ELF-1 (cell line): ENCODE measurements around the gene NCMAP.
"Not testable (repeated sequence)": the region's sequence is repeated elsewhere in the genome, so short reads cannot be mapped to it uniquely, and the experiment has no call there.

Experiments
- DNase-seq: peaks from one replicate; pipeline ENCODE4 v3.0.0-alpha.2; 2016; ENCODE audit warnings: low read depth, low spot score

The NCMAP gene, protein sequence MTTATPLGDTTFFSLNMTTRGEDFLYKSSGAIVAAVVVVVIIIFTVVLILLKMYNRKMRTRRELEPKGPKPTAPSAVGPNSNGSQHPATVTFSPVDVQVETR

DNA sequence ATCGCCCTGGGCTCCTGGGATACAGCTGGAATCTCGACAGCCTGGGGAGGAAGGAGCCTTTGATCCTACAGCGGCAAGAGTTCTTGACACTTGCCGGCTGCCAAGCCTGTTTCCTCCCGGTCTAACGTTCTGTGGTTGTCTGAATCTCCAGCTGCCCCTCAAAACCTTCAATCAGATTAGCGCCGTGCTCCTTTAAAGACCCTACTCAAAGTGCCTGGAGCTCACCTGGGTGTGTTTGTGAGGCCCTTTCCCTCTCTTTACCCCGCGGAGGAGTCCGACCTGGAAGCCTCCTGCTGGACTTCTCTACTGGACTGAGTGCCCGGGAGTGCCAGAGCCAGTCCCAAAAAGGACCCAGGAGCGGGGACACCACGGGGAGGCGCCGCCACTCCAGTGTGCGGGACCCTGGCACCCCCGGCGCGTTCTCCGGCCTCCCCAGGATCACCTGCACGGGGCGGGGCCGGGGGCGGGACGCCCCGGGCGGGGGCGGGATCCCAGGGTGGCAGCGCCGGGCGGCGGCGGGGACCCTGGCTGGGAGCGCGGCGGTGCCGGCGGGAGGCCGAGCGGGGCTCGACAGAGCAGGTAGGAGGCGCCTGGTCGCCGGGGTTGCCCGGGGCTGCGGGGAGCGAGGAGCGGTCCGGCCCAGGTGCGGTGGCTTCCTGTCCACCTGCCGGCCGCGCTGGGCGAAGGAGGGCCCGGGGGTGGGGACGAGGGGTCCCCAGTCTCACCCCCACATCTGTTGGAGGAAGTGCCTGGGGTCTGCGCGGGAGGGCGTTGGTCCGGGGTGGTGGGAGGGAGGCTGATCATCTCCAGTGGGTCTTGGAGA, at the start of gene NCMAP:
Gene NCMAP (plus strand): TSS at position 497 of the 823 bp plus-strand sequence. CDS start 39,344 bp downstream, outside the sequence.
- peak; percentile 83 for DNase-seq

DNA sequence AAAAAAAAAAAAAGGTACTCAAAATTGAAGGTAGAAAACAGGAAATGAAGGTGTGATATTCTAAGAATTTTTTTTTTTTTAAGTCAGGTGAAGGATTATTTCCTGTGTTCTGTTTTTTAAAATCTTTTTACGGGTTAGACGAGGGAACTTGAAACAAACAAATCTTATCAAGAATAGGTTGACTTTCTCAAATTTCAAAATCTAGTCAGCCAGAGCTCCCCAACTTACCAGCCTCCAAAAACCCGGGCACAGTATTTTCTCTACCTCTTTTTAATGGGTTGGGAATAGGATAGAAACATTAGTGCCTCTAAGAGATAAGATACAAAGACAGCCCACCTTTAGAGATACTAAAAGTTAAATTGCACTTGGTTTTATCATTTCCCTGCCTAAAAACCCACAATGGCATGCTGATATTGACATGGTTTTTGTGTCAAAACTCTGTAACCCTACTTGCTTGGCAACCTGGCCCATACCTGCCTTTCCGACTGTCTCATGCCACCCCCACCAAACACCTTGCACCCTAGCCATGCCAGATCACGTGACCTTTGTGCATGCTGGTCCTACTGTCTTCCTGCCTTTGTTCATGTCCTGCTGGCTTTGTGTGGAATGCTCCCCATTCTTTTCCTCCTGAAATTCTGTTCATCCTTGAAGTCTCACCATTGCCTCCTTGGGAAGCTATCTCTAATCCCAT, 49.1 kb upstream of the NCMAP start:
- DNase-seq: no peak

DNA sequence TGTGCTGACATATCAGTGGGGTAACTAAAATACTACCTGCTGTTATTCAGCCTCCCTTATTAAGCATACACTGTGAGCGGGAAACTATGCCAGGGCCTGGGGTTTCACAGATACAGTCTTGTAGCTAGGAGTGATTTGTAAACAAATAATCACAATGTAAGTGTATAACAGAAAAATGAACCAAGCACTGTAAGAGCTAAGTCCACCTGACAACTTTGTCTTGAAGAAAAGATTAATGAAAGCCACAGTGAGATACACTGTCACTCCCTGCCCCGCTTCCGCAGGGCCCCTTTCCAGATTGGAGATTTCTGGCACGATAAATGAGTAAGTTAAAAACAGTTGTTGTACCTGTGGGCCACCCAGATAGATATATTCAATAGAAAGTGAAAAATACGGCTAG, 48.5 kb upstream of the NCMAP start:
- DNase-seq: no peak

DNA sequence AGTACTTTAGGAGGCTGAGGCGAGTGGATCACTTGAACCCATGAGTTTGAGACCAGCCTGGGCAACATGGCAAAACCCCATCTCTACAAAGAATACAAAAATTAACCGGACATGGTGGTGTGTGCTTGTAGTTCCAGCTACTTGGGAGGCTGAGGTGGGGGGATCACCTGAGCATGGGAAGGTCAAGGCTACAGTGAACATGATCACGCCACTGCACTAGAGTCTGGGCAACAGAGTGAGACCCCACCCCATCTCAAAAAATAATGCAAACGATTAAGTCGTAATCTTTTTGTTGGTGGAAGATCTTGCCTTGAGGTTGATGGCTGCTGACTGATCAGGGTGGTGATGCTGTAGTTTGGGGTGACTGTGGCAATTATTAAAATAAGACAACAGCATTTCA, 47.0 kb upstream of the NCMAP start:
- DNase-seq: no peak

DNA sequence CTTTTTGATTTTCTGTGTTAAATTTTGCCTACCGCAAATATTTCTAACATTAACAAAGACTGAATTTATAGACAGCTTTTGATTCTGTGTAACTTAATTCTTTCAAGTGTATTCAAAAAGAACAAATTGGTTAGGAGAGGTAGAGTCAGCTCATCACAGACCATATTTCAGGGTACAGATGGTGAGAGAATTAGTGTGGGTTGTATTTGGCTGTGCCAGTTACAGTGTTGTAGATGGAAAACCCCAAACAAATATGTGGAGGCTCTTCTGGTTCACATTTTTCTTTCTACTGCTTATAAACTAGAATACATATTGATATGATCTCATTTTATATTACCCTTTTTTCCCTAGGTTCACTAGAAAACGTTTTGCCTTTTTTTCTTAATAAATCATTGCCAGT, 42.2 kb upstream of the NCMAP start:
- DNase-seq: no peak

DNA sequence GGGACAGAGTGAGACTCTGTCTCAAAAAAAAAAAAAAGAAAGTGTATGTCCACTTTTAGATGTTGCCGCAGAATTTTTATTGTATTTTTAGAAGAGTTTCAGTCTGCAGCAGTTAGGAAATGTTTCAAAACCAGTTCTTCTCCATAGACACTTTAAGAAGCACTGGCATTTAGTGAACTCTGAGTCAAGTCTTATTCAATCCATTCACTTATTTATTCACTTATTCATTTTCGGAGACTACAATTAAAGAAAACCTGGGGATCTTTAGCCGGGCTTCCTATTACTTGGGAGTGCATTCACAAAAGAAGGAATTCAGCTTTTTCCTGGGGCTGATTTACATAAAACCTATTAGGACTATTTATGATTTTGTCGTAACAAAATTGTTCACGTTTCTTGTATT, 40.9 kb upstream of the NCMAP start:
- no peak for DNase-seq

DNA sequence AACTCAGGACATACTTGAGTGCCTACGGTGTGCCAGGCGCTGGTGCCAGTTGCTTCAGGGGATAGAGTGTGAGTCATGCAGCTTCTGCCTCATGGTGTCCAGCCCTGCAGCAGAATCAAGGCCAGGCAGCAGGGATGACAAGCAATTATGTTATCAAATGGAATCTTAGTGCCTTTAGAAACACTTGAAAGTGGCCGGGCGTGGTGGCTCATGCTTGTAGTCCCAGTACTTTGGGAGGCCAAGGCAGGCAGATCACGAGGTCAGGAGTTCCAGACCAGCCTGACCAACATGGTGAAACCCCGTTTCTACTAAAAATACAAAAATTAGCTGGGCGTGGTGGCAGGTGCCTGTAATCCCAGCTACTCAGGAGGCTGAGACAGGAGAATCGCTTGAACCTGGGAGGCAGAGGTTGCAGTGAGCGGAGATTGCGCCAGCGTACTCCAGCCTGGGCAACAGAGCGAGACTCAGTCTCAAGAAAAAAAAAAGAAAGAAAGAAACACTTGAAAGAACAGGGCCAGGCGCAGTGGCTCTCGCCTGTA, 40.1 kb upstream of the NCMAP start:
- DNase-seq: peak; percentile 32

DNA sequence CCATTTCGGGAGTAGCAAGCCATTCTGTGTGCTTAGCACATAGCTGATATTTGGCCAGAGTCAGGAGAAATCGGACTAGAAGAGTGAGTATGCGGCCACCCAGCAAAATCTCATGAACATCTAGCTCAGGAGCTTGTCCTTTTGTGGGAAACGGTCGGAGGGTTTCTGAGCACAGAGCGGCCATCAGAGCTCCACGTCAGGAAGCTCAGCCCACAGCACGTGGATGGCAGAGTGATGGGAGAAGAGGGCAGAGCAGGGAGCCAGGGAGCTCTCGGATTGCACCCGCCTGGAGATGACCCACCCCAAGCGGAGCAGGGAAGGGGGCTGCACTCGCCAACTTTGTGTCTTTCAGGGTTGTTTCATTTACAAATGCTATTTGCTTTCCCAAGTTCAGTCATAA, 39.4 kb upstream of the NCMAP start:
- DNase-seq: no peak

DNA sequence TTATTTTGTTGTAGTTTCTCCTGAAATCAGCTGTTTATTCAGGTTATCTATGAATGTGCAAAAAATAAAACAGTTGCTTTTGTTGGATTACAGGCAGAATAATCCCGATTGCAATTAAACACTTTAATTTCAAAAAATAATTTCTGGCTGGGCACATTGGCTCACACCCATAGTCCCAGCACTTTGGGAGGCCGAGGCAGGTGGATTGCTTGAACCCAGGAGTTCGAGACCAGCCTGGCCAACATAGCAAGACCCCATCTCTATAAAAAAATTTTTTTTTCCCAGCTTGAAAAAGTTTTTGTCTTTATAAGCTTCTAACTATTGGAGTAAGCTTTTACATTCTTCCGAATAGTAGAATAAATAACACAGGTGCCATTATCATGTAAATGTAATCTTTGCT, 38.0 kb upstream of the NCMAP start:
- DNase-seq: no peak

DNA sequence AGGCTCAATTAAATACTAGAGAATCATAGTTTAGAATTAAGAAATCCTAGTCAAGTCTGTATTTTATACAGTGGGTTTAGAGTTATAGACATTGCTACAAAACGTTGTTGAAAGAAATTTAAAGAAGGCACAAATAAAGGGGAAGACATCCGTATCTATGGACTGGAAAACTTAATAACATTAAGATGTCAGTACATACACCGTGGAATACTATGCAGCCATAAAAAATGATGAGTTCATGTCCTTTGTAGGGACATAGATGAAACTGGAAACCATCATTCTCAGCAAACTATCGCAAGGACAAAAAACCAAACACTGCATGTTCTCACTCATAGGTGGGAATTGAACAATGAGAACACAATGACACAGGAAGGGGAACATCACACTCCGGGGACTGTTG, 35.6 kb upstream of the NCMAP start:
- DNase-seq: not testable (repeated sequence)

DNA sequence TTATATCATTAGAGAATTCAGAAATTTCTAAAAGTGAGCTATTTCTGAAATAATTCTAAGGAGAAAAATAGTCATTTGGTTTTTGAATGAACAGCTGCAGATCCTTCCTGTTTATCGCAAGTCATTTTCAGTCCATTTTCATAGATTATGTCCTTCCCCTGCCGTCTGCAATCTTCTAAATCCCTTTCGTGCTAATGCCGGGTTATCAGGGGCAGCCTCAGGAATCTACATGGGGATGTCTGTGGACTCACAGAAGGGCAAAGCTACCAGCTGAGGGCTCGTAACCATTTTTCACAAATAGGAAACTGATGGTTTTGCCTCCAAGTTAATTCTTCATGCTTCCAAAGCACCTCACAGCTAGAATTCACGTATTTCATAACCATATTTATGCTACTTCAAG, 30.3 kb upstream of the NCMAP start:
- no peak for DNase-seq

DNA sequence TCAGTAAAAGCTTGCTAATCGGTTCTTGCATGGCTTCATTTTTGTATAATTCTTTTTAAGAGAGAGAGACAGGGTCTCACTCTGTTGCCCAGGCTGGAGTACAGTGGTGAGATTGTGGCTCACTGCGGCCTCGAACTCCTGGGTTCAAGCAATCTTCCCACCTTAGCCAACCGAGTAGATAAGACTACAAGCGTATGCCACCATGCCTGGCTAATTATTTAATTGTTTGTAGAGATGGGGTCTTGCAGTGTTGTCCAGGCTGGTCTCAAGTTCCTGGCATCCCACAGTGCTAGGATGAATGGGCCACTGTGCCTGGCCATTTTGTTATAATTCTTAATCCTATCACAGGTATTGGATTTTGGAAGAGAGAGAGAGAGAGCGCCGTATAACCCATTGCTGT, 29.8 kb upstream of the NCMAP start:
- DNase-seq: no peak

DNA sequence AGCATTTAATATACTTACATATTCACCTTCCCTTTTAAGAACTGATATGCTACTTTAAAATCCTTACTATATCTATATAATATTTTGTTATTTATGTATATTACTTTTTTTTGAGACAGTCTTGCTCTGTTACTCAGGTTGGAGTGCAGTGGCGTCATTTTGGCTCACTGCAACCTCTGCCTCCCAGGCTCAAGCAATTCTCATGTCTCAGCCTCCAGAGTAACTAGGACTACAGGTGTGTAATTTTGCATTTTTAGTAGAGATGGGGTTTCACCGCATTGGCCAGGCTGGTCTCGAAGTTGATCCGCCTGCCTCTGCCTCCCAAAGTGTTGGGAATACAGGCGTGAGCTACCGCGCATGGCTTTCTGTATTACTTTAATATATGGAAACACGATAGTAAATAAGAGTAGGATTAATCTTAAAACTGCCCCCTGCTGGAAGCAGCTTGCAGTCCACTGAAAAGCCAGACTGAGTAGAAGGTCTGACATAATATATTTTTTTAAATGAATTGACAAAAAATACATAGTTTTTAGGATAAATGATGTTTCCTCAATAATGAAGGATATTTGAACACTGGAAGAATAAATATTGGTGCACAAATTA, 28.8 kb upstream of the NCMAP start:
- no peak for DNase-seq

DNA sequence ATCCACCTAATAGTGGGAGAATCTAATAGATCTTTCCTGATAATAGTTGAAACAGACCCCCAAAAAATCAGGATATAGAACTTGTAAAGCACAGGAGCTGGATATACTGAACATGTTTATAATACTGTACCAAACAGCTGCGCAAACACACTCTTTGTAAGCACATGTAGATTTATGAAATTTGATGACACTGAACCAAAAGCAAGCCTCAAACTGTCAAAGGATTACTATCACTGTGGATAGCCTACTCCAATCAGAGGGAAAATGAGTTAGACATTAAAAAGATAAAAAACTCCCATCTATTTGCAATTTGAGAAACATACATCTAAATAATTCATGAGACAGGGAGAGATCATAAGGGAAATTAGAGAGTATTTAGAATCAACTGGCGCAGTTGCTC, 27.1 kb upstream of the NCMAP start:
- DNase-seq: no peak

DNA sequence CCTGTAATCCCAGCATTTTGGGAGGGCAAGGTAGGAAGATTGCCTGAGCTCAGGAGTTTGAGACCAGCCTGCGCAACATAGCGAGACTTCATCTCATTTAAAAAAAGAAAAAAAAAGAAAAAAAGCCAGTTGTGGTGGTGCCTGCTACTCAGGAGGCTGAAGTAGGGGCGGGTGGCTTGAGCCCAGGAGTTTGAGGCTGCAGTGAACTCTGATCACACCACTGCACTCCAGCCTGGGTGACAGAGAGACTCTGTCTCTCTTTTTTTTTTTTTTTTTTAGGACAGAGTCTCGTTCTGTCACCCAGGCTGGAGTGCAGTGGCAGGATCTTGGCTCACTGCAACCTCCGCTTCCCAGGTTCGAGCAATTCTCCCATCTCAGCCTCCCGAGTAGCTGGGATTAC, 26.6 kb upstream of the NCMAP start:
- DNase-seq: not testable (repeated sequence)

DNA sequence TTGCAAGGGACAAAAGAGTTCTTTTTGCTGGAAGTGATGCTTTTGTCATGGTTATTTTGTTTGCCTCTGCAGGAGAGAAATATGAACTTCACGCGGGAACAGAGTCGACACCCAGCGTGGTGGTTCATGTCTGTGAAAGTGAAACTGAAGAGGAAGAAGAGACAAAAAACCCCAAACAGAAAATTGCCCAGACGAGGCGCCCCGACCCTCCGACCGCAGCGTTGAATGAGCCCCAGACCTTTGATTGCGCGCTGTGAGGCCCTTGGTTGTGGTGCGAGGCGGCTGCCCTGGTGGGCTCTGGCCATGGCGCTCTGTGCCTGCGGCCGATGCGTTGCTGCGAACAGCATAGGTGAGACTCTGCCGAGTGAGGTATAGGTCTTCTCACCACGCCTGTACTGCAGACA, 20.9 kb upstream of the NCMAP start:
- peak; percentile 18 for DNase-seq

DNA sequence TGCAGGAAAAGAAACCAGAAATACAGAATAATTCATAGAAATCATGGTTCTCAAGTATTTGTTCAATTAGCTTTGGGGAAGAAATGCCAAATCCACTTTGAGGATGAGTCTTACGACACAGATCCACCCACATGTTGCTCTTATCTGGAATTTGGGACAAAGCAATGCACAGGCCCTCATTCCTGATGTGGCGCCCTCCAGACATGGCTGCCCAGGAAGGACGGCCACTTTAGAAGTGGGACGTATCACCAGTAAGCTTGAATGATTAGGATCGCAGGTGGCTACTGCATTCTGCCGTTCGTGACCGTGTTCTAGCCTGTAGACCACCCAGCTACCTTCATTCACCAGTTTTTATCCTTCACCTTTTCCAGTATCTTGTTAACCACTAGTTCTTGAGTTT, 20.1 kb upstream of the NCMAP start:
- peak; percentile 41 for DNase-seq

DNA sequence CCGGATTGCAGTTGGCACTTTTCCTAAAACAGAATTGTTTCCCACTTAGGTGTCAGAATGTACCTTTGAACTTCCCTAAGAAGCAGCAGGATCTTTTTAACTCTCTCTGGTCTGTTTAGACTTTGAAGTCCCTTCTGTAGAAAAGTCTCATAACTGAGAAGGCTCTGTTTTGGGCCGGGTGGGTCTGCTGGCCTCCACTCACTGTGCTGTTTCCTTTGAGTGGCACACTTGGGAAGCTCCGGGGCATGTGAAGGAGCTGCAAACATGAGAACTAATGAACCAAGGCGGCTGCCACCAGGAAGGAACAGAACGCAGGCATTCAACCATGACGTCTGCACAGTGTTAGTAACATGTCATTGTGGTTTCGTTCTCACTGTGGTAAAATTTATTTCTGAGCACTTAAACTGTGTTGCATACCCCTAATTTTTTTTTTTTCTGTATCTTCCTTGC, 19.5 kb upstream of the NCMAP start:
- no peak for DNase-seq

DNA sequence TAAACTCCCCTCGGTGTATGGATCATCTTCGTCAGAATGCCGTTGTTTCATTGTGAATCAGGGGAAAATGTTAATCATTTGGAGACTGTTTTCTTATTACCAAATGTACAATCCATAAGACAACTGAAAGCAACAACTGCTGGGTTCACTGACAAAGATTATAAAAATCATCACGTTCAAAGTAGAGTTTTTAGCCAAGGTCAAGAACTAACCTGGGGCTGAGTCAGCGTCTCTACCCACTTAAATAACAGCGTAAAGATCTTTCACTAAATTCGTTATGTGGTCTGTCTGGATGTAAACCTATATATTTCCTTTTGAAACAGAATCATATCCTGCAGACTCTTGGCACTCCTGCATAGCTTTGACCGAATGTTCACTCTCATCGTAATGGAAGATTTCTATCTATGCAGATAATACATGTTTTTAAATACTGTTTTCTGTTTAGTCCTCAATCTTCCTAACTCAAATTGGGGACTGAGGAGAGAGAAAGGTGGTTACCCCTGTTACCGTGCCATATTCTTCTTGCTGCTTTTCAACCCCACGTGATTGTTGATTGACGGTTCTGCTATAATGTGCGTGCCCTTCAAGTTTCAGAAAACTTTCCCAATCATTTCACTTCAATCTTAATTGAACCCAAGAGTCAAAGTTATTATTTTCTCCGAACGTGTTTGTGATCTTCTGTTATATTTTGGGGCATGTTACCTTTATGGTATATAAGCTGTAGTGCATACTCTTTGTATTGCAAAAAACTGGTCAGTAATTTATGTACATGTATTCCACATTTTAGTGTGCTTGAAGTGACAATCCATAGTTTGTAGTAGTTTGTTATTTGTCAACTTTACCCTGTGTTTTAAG, 15.6 kb upstream of the NCMAP start:
- DNase-seq: no peak

DNA sequence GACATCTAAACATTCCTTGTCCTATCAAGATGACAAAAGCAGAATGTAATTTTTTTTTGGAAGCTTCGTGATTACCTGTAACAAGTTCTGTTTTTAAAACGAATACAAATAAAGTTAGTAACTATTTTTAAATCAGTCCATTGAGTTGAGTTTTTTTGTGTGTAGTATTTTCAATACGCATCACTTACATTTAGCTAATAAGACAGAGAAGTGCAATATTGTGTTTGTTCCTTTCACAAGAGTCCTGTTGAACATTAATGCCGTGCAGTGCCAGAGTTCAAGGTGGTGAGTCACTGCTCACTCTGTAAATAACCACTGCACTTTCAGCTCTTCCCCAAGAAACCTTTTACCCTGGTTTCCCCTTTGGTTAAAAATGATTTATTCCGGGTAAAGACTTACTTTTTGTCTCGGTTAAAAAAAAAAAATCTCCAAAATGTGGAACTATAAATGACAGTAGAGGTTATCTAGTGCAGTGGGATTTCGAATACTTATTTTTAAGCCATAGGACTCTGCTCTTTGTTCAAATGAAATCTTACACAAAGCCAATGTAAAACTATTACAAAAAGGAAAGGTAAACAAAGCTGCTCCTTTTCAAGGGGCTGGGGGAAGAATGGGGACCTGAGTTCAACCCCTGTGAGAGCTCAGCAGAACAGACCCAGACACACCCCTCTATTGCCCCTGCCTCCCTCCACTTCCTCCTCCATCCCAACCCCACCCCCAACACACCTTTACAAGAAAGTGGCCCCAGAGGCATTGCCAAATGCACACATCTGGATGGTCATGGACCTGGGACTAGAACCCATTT, 14.8 kb upstream of the NCMAP start:
- no peak for DNase-seq
